Measurements from ENCODE around the gene GLO1.

DNA sequence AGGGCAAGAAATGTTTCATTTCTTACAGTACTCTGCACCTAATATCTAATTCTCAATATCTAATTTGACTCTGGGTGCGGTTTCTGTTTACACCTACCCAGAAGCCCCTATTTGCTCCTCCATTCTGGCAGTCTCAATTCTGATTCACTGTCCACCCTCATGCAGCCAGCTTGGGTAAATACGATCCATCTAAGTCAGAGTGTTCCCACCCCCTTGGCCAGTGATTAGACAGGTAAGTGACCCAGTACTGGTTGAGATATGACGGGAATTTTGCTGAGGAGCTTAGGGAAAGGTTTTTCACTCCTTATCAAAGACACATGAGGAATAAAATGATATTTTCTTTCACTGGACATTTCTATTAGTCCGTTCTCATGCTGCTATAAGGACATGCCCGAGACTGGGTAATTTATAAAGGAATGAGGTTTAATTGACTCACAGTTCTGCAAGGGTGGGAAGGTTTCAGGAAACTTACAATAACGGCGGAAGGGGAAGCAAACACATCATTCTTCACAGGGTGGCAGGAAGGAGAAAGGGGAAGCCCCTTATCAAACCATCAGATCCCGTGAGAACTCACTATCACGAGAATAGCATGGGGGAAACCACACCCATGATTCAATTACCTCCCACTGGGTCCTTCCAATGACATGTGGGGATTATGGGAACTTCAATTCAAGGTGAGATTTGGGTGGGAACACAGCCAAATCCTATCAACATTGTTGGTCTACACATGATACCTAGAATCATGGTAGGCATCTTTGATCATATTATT is 29.4 kb downstream of the GLO1 start:
- TF ChIP-seq, protein P1, sequence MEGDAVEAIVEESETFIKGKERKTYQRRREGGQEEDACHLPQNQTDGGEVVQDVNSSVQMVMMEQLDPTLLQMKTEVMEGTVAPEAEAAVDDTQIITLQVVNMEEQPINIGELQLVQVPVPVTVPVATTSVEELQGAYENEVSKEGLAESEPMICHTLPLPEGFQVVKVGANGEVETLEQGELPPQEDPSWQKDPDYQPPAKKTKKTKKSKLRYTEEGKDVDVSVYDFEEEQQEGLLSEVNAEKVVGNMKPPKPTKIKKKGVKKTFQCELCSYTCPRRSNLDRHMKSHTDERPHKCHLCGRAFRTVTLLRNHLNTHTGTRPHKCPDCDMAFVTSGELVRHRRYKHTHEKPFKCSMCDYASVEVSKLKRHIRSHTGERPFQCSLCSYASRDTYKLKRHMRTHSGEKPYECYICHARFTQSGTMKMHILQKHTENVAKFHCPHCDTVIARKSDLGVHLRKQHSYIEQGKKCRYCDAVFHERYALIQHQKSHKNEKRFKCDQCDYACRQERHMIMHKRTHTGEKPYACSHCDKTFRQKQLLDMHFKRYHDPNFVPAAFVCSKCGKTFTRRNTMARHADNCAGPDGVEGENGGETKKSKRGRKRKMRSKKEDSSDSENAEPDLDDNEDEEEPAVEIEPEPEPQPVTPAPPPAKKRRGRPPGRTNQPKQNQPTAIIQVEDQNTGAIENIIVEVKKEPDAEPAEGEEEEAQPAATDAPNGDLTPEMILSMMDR (IDR thresholded peaks at IDR 0.05) = no peak
- no peak for TF ChIP-seq POLR2A (IDR thresholded peaks at IDR 0.05)

All from esophagus squamous epithelium (tissue), 4 donors.